ENCODE measurements around the gene NAT16.
A peak's percentile ranks its signal among the peaks of the same experiment; 100 is the strongest.

NAT16 gene

GRCh38 chr7:101217388-101218235, 37.5 kb upstream of the NAT16 start, which contains the start of the genes PLOD3 and ZNHIT1:
TSS of gene PLOD3 (minus strand) at chr7:101217581. CDS start at chr7:101217274, 307 bp downstream.
TSS of gene ZNHIT1 (plus strand) at chr7:101218165. CDS start at chr7:101218196, 31 bp downstream.
- H4K20me1 ChIP-seq (ENCODE audit: control insufficient read depth, insufficient read depth, low read depth, low read length), result no peaks in the 10 kb centered on the region
- H3K4me1 ChIP-seq (ENCODE audit: control insufficient read depth, low read length), result peaks cover 19% of the 10 kb centered on the region
- no peaks in the 10 kb centered on the region for H3K27me3 ChIP-seq (ENCODE audit: control insufficient read depth, low read length)
- peak within 1 kb of the TSS; percentile 79 for H3K4me3 ChIP-seq (ENCODE audit: low read length)
- H3K27ac ChIP-seq (ENCODE audit: low read depth, low read length), result peak within 1 kb of the TSS; percentile 49
- H3K9me2 ChIP-seq (replicated peaks; ENCODE audit: control insufficient read depth, low read length), result no peaks in the 10 kb centered on the region
- no peaks in the 10 kb centered on the region for H3K9me3 ChIP-seq (ENCODE audit: control insufficient read depth, insufficient read depth, low read length)
- H3K4me2 ChIP-seq (ENCODE audit: low read length), result peak within 1 kb of the TSS; percentile 82
- TF ChIP-seq EZH2phosphoT487 (IDR thresholded peaks at IDR 0.05; ENCODE audit: borderline replicate concordance, low read length) (no peak), CTCF (IDR thresholded peaks at IDR 0.05; ENCODE audit: low read depth, low read length, poor library complexity, severe bottlenecking) (peak; percentile 31)
- no peaks in the 10 kb centered on the region for H3F3A ChIP-seq (ENCODE audit: control insufficient read depth, insufficient read depth)
- peaks cover 37% of the 10 kb centered on the region for H3K79me2 ChIP-seq (ENCODE audit: control insufficient read depth, low read length)
- peaks cover under 1% of the 10 kb centered on the region; the same call in 1 of the 2 replicates for H3K36me3 ChIP-seq (ENCODE audit: control insufficient read depth, low read length)

- Histone ChIP-seq H3F3A (ENCODE audit: control insufficient read depth, insufficient read depth) (no peaks in the 10 kb centered on the region), H3K36me3 (ENCODE audit: control insufficient read depth, low read length) (no peaks in the 10 kb centered on the region), H3K4me2 (ENCODE audit: low read length) (peak overlapping the region; percentile 82), H3K79me2 (ENCODE audit: control insufficient read depth, low read length) (peaks cover 35% of the 10 kb centered on the region), H4K20me1 (ENCODE audit: control insufficient read depth, insufficient read depth, low read depth, low read length) (no peaks in the 10 kb centered on the region), H3K9me3 (ENCODE audit: control insufficient read depth, insufficient read depth, low read length) (no peaks in the 10 kb centered on the region), H3K4me1 (ENCODE audit: control insufficient read depth, low read length) (peaks cover 19% of the 10 kb centered on the region), H3K9me2 (replicated peaks; ENCODE audit: control insufficient read depth, low read length) (no peaks in the 10 kb centered on the region), H3K4me3 (ENCODE audit: low read length) (peak overlapping the region; percentile 79), H3K27me3 (ENCODE audit: control insufficient read depth, low read length) (no peaks in the 10 kb centered on the region), H3K27ac (ENCODE audit: low read depth, low read length) (no peak overlapping the region)
- TF ChIP-seq EZH2phosphoT487 (IDR thresholded peaks at IDR 0.05; ENCODE audit: borderline replicate concordance, low read length), result no peak
- peak; percentile 57 for TF ChIP-seq CTCF (IDR thresholded peaks at IDR 0.05; ENCODE audit: low read depth, low read length, poor library complexity, severe bottlenecking)
These were observed 36.8 kb upstream of the NAT16 start for GRCh38 chr7:101216860-101217387.

GRCh38 chr7:101216001-101216859, 36.1 kb upstream of the NAT16 start:
- H3K27me3 ChIP-seq (ENCODE audit: control insufficient read depth, low read length), result no peaks in the 10 kb centered on the region
- H3K9me2 ChIP-seq (replicated peaks; ENCODE audit: control insufficient read depth, low read length), result no peaks in the 10 kb centered on the region
- H3F3A ChIP-seq (ENCODE audit: control insufficient read depth, insufficient read depth), result no peaks in the 10 kb centered on the region
- no peaks in the 10 kb centered on the region for H3K9me3 ChIP-seq (ENCODE audit: control insufficient read depth, insufficient read depth, low read length)
- peaks cover 19% of the 10 kb centered on the region for H3K4me1 ChIP-seq (ENCODE audit: control insufficient read depth, low read length)
- peak overlapping the region; percentile 79 for H3K4me3 ChIP-seq (ENCODE audit: low read length)
- TF ChIP-seq CTCF (IDR thresholded peaks at IDR 0.05; ENCODE audit: low read depth, low read length, poor library complexity, severe bottlenecking), result no peak
- TF ChIP-seq EZH2phosphoT487 (IDR thresholded peaks at IDR 0.05; ENCODE audit: borderline replicate concordance, low read length), result no peak
- peak overlapping the region; percentile 82 for H3K4me2 ChIP-seq (ENCODE audit: low read length)
- H3K36me3 ChIP-seq (ENCODE audit: control insufficient read depth, low read length), result no peaks in the 10 kb centered on the region; the same call in 1 of the 2 replicates
- no peaks in the 10 kb centered on the region for H4K20me1 ChIP-seq (ENCODE audit: control insufficient read depth, insufficient read depth, low read depth, low read length)
- no peak overlapping the region for H3K27ac ChIP-seq (ENCODE audit: low read depth, low read length)
- H3K79me2 ChIP-seq (ENCODE audit: control insufficient read depth, low read length), result peaks cover 29% of the 10 kb centered on the region

Measured in DOHH2 (cell line).